HepG2 (cell line): Measurements from ENCODE around the gene YIPF3. TPM values are rescaled to one million over a fixed set of nuclear protein-coding genes. Genes with fewer than 3 reads are reported as not detected.

ENCODE experiments used
- ATF1 ChIP-seq: IDR thresholded peaks from 2 replicates; pipeline ENCODE4 v1.6.1; 2016; ENCODE audit warnings: mild to moderate bottlenecking, control low read depth
- DR1 ChIP-seq: sonication (generic); formaldehyde crosslinking; IDR thresholded peaks from 2 replicates; pipeline ENCODE4 v1.8.0; 2021; ENCODE audit warnings: mild to moderate bottlenecking, missing genetic modification reagents, inconsistent platforms
- GMEB1 ChIP-seq: sonication (generic); formaldehyde crosslinking; IDR thresholded peaks from 2 replicates; pipeline ENCODE4 v1.5.1; 2020; ENCODE audit warnings: missing genetic modification reagents, mild to moderate bottlenecking, borderline replicate concordance
- IRX3 ChIP-seq: sonication (generic); formaldehyde crosslinking; IDR thresholded peaks from 2 replicates; pipeline ENCODE4 v1.8.1; 2023; ENCODE audit warnings: mild to moderate bottlenecking, low read depth, missing genetic modification reagents, borderline replicate concordance
- MTF2 ChIP-seq: sonication (generic); formaldehyde crosslinking; IDR thresholded peaks from 2 replicates; pipeline ENCODE4 v1.5.0; 2020; ENCODE audit warnings: missing genetic modification reagents, borderline replicate concordance
- NFAT5 ChIP-seq: sonication (generic); formaldehyde crosslinking; IDR thresholded peaks from 2 replicates; pipeline ENCODE4 v1.4.0; 2020; ENCODE audit warnings: missing genetic modification reagents
- NFRKB ChIP-seq: fragments of 450-650 bp; IDR thresholded peaks from 2 replicates; pipeline ENCODE4 v1.6.1; 2017
- POLR2AphosphoS5 ChIP-seq: IDR thresholded peaks from 2 replicates; pipeline ENCODE4 v1.6.1; 2012; ENCODE audit warnings: low read depth, low read length
- RBFOX2 ChIP-seq: fragments of 200-400 bp; formaldehyde crosslinking; IDR thresholded peaks from 2 replicates; pipeline ENCODE4 v1.6.1; 2017; ENCODE audit warnings: low read depth, mild to moderate bottlenecking, low read length
- SPEN ChIP-seq: sonication (generic); formaldehyde crosslinking; IDR thresholded peaks from 2 replicates; pipeline ENCODE4 v1.5.1; 2020; ENCODE audit warnings: low read depth, mild to moderate bottlenecking, missing genetic modification reagents
- TBP ChIP-seq: sonication (generic); formaldehyde crosslinking; IDR thresholded peaks from 2 replicates; pipeline ENCODE4 v1.5.0; 2020; ENCODE audit warnings: missing genetic modification reagents
- ZFP37 ChIP-seq: sonication (generic); formaldehyde crosslinking; IDR thresholded peaks from 2 replicates; pipeline ENCODE4 v1.4.0; 2020; ENCODE audit warnings: missing genetic modification reagents, borderline replicate concordance
- ZNF646 ChIP-seq: sonication (generic); formaldehyde crosslinking; IDR thresholded peaks from 2 replicates; pipeline ENCODE4 v1.9.0; 2021; ENCODE audit warnings: mild to moderate bottlenecking, missing genetic modification reagents
- polyA plus RNA-seq, 8 experiments: library from polyadenylated mRNA; depleted of rRNA in 3 of 8; stranded (reverse) in 7 of 8; unstranded in 1 of 8; fragments of >200 nt; fragmentation: Illumina TruSeq in 4 of 8; extraction: Trizol in 4 of 8; gene quantifications; 2 replicates each; pipeline versions ENCODE4 v1.2.1 to v1.2.3, GENCODE V29; 2011 to 2016; ENCODE audit warnings: low read depth in 4 of 8, missing spikeins in 1 of 8, mixed read lengths in 1 of 8; ENCODE audit not compliant: insufficient read depth in 1 of 8
- total RNA-seq, 5 experiments: library from RNA; depleted of rRNA; stranded (reverse); fragments of >200 nt; fragmentation: Illumina TruSeq; extraction: Trizol; gene quantifications; 2 replicates each; pipeline ENCODE4 v1.2.3, GENCODE V29; 2016; ENCODE audit warnings: low read depth in 1 of 5

YIPF3 gene
- total and polyA plus RNA-seq, 2 of the 13 experiments (the other 11 are each of a cell fraction or from before 2014, with no cell fraction given): 107 to 206 TPM

- TF ChIP-seq ZNF646 (CRISPR knock-in tag) (no peak), DR1 (peak; percentile 77; the same call in 1 of the 2 replicates), MTF2 (peak; percentile 16; the same call in 1 of the 2 replicates), TBP (CRISPR knock-in tag) (no peak), GMEB1 (CRISPR knock-in tag) (peak; percentile 82; the same call in 1 of the 2 replicates), NFRKB (peak; percentile 62; the same call in 1 of the 2 replicates), SPEN (CRISPR knock-in tag) (peak; percentile 97), RBFOX2 (peak; percentile 88), POLR2AphosphoS5 (peak; percentile 99), NFAT5 (CRISPR knock-in tag) (peak; percentile 46; the same call in 1 of the 2 replicates), IRX3 (CRISPR knock-in tag) (0 out of 2 replicates have a peak, but pooled peaks have one; percentile 56), ZFP37 (CRISPR knock-in tag) (peak; percentile 88), ATF1 (no peak; the same call in 1 of the 2 replicates)
These were observed at the start of gene YIPF3, which contains the start of gene POLR1C (continued) for GRCh38 chr6:43516697-43517504.
